Choroid plexus epithelial cell (primary cell): ENCODE data around the gene IL4R.
"Not testable (repeated sequence)": the region's sequence is repeated elsewhere in the genome, so short reads cannot be mapped to it uniquely, and the experiment has no call there.

Source experiments
- DNase-seq: peaks from one replicate; pipeline ENCODE4 v3.0.0-alpha.2; 2010; ENCODE audit warnings: low read depth
- H3K4me3 ChIP-seq: 2 replicates; pipeline ENCODE4 v1.5.1; 2011; ENCODE audit warnings: low read depth, mild to moderate bottlenecking, control low read depth, low read length, moderate library complexity
- CTCF ChIP-seq: conservative IDR thresholded peaks from 2 replicates; pipeline ENCODE4 v1.5.1; 2011; ENCODE audit warnings: low read depth, mild to moderate bottlenecking, control low read depth, inconsistent platforms, low read length, moderate library complexity

The IL4R gene

GRCh38 chr16:27389272-27389961 is 75.6 kb downstream of the IL4R start:
- no peak overlapping the region for H3K4me3 ChIP-seq
- DNase-seq, result peak; percentile 95
- no peak for TF ChIP-seq CTCF

GRCh38 chr16:27390151-27390550 is 76.4 kb downstream of the IL4R start:
- no peak overlapping the region for H3K4me3 ChIP-seq
- no peak for DNase-seq
- TF ChIP-seq CTCF, result no peak

GRCh38 chr16:27392671-27393070 is 78.9 kb downstream of the IL4R start:
- no peak for TF ChIP-seq CTCF
- DNase-seq, result no peak
- H3K4me3 ChIP-seq, result no peak overlapping the region

GRCh38 chr16:27394516-27394915 is 80.7 kb downstream of the IL4R start:
- TF ChIP-seq CTCF, result no peak
- no peak overlapping the region for H3K4me3 ChIP-seq
- DNase-seq, result no peak

- DNase-seq, H3K4me3 ChIP-seq: not testable (repeated sequence)
Observed at GRCh38 chr16:27398341-27398893, 84.6 kb downstream of the IL4R start.

- no peak for DNase-seq
- TF ChIP-seq CTCF, result no peak
- H3K4me3 ChIP-seq, result no peak overlapping the region
Observed at GRCh38 chr16:27398894-27399853, 85.4 kb downstream of the IL4R start.

- no peak for TF ChIP-seq CTCF
- no peak for DNase-seq
- no peak overlapping the region for H3K4me3 ChIP-seq
Observed at GRCh38 chr16:27399969-27400368, 86.2 kb downstream of the IL4R start.
